8988T (cell line): ENCODE measurements around the gene PDXP.

ENCODE experiments used
- DNase-seq: peaks from one replicate; pipeline ENCODE4 v3.0.0; 2011

Gene PDXP

GRCh38 chr22:37629928-37630327 is 28.6 kb upstream of the PDXP start:
- no peak for DNase-seq

- no peak for DNase-seq
Observed at GRCh38 chr22:37630839-37631435, 27.6 kb upstream of the PDXP start.

- DNase-seq = no peak
Observed at GRCh38 chr22:37631448-37632173, 26.9 kb upstream of the PDXP start.

GRCh38 chr22:37632174-37633088 is 26.1 kb upstream of the PDXP start:
- DNase-seq = no peak

- no peak for DNase-seq
Observed at GRCh38 chr22:37633089-37633624, 25.4 kb upstream of the PDXP start.

- DNase-seq = no peak
Observed at GRCh38 chr22:37633625-37634416, 24.7 kb upstream of the PDXP start.

- DNase-seq = no peak
Observed at GRCh38 chr22:37634417-37634924, 24.1 kb upstream of the PDXP start.

GRCh38 chr22:37635157-37635556 is 23.4 kb upstream of the PDXP start:
- DNase-seq = no peak

GRCh38 chr22:37636186-37636948 is 22.2 kb upstream of the PDXP start:
- no peak for DNase-seq

- DNase-seq = no peak
Observed at GRCh38 chr22:37636949-37637273, 21.6 kb upstream of the PDXP start.

- no peak for DNase-seq
Observed at GRCh38 chr22:37638391-37639069, 20.0 kb upstream of the PDXP start.

GRCh38 chr22:37639070-37639760 is 19.3 kb upstream of the PDXP start, which contains the start of gene SH3BP1:
SH3BP1 (plus strand) TSS chr22:37639669; CDS start chr22:37639788, 119 bp downstream.
- peak; percentile 70 for DNase-seq

GRCh38 chr22:37639771-37640590 is 18.5 kb upstream of the PDXP start:
- no peak for DNase-seq

GRCh38 chr22:37640591-37641560 is 17.6 kb upstream of the PDXP start:
- no peak for DNase-seq

GRCh38 chr22:37641561-37641949 is 17.0 kb upstream of the PDXP start:
- DNase-seq = no peak

- peak; percentile 92 for DNase-seq
Observed at GRCh38 chr22:37643225-37643847, 15.2 kb upstream of the PDXP start.

- no peak for DNase-seq
Observed at GRCh38 chr22:37647317-37647716, 11.2 kb upstream of the PDXP start.

GRCh38 chr22:37647928-37648327 is 10.6 kb upstream of the PDXP start:
- DNase-seq = no peak
